Parathyroid adenoma (tissue), 2 donors: ENCODE measurements around the gene SMAD3.
A peak's percentile ranks its signal among the peaks of the same experiment; 100 is the strongest.
"Not testable (repeated sequence)": the region's sequence is repeated elsewhere in the genome, so short reads cannot be mapped to it uniquely, and the experiment has no call there.

ENCODE experiments used
- H2AFZ ChIP-seq: fragments of 300-600 bp; sonication (generic); one replicate; pipeline ENCODE4 v1.7.0; 2017; ENCODE audit warnings: antibody characterized with exemption, mild to moderate bottlenecking
- H3K27ac ChIP-seq: fragments of 300-600 bp; sonication (generic); one replicate; pipeline ENCODE4 v1.7.0; 2017
- H3K27me3 ChIP-seq: fragments of 300-600 bp; sonication (generic); one replicate; pipeline ENCODE4 v1.7.0; 2017; ENCODE audit warnings: low read length; ENCODE audit not compliant: control insufficient read depth, insufficient read depth
- H3K36me3 ChIP-seq: fragments of 300-600 bp; sonication (generic); one replicate; pipeline ENCODE4 v1.7.0; 2017; ENCODE audit warnings: low read length; ENCODE audit not compliant: control insufficient read depth, insufficient read depth
- H3K4me1 ChIP-seq: fragments of 300-600 bp; sonication (generic); one replicate; pipeline ENCODE4 v1.7.0; 2017; ENCODE audit warnings: control low read depth
- H3K4me2 ChIP-seq: fragments of 300-600 bp; sonication (generic); one replicate; pipeline ENCODE4 v1.7.0; 2017; ENCODE audit warnings: low read length
- H3K4me3 ChIP-seq: fragments of 300-600 bp; sonication (generic); one replicate; pipeline ENCODE4 v1.7.0; 2017; ENCODE audit warnings: low read depth, low read length
- H3K79me2 ChIP-seq: fragments of 300-600 bp; sonication (generic); one replicate; pipeline ENCODE4 v1.7.0; 2017; ENCODE audit warnings: control low read depth
- H3K9ac ChIP-seq: fragments of 300-600 bp; sonication (generic); one replicate; pipeline ENCODE4 v1.7.0; 2017; ENCODE audit warnings: mild to moderate bottlenecking
- H3K9me3 ChIP-seq: fragments of 300-600 bp; sonication (generic); one replicate; pipeline ENCODE4 v1.7.0; 2017; ENCODE audit warnings: low read length; ENCODE audit not compliant: control insufficient read depth
- TF ChIP-seq, protein P1 (sequence below): fragments of 300-600 bp; sonication (generic); IDR thresholded peaks from one replicate; pipeline ENCODE4 v1.7.0; 2017; ENCODE audit warnings: antibody characterized with exemption, mild to moderate bottlenecking
- donor health status: primary hyperparathyroidism.

SMAD3 gene

GRCh38 chr15:67024314-67024997, 40.9 kb upstream of the SMAD3 start:
- peak overlapping the region; percentile 32 for H3K27ac ChIP-seq
- no peak overlapping the region for H2AFZ ChIP-seq
- no peak overlapping the region for H3K4me3 ChIP-seq
- no peaks in the 10 kb centered on the region for H3K9me3 ChIP-seq
- H3K79me2 ChIP-seq = no peaks in the 10 kb centered on the region
- no peaks in the 10 kb centered on the region for H3K36me3 ChIP-seq
- H3K4me2 ChIP-seq = no peak overlapping the region
- H3K27me3 ChIP-seq = no peaks in the 10 kb centered on the region
- H3K4me1 ChIP-seq = peaks cover 3% of the 10 kb centered on the region
- TF ChIP-seq, protein P1, sequence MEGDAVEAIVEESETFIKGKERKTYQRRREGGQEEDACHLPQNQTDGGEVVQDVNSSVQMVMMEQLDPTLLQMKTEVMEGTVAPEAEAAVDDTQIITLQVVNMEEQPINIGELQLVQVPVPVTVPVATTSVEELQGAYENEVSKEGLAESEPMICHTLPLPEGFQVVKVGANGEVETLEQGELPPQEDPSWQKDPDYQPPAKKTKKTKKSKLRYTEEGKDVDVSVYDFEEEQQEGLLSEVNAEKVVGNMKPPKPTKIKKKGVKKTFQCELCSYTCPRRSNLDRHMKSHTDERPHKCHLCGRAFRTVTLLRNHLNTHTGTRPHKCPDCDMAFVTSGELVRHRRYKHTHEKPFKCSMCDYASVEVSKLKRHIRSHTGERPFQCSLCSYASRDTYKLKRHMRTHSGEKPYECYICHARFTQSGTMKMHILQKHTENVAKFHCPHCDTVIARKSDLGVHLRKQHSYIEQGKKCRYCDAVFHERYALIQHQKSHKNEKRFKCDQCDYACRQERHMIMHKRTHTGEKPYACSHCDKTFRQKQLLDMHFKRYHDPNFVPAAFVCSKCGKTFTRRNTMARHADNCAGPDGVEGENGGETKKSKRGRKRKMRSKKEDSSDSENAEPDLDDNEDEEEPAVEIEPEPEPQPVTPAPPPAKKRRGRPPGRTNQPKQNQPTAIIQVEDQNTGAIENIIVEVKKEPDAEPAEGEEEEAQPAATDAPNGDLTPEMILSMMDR = no peak
- H3K9ac ChIP-seq = no peak overlapping the region

- Histone ChIP-seq H3K4me2 (no peak overlapping the region), H2AFZ (no peak overlapping the region), H3K27ac (peak overlapping the region; percentile 32), H3K79me2 (no peaks in the 10 kb centered on the region), H3K9ac (no peak overlapping the region), H3K27me3 (no peaks in the 10 kb centered on the region), H3K36me3 (no peaks in the 10 kb centered on the region), H3K4me3 (no peak overlapping the region), H3K4me1 (peaks cover 3% of the 10 kb centered on the region), H3K9me3 (no peaks in the 10 kb centered on the region)
- TF ChIP-seq, protein P1 = no peak
Observed at GRCh38 chr15:67024998-67025368, 40.4 kb upstream of the SMAD3 start.

GRCh38 chr15:67025719-67026609, 39.4 kb upstream of the SMAD3 start:
- H3K79me2 ChIP-seq = no peaks in the 10 kb centered on the region
- no peaks in the 10 kb centered on the region for H3K36me3 ChIP-seq
- H2AFZ ChIP-seq = peak overlapping the region; percentile 22
- no peaks in the 10 kb centered on the region for H3K9me3 ChIP-seq
- peaks cover 3% of the 10 kb centered on the region for H3K4me1 ChIP-seq
- H3K27me3 ChIP-seq = no peaks in the 10 kb centered on the region
- no peak overlapping the region for H3K4me3 ChIP-seq
- peak overlapping the region; percentile 32 for H3K27ac ChIP-seq
- H3K9ac ChIP-seq = no peak overlapping the region
- TF ChIP-seq, protein P1 = no peak
- H3K4me2 ChIP-seq = no peak overlapping the region

GRCh38 chr15:67026610-67026967, 38.8 kb upstream of the SMAD3 start:
- Histone ChIP-seq H3K4me1 (peaks cover 3% of the 10 kb centered on the region), H3K27ac (no peak overlapping the region)

GRCh38 chr15:67028440-67028839, 37.0 kb upstream of the SMAD3 start:
- H3K4me2 ChIP-seq, H3K27ac ChIP-seq, H3K4me1 ChIP-seq, H3K79me2 ChIP-seq, H3K9ac ChIP-seq, H3K27me3 ChIP-seq, H3K4me3 ChIP-seq, H3K9me3 ChIP-seq, H2AFZ ChIP-seq, H3K36me3 ChIP-seq: not testable (repeated sequence)

More at GRCh38 chr15:67026610-67026967, 38.8 kb upstream of the SMAD3 start:
- H3K9ac ChIP-seq = no peak overlapping the region
- H3K9me3 ChIP-seq = no peaks in the 10 kb centered on the region
- H3K4me2 ChIP-seq = no peak overlapping the region
- H3K4me3 ChIP-seq = no peak overlapping the region
- H3K36me3 ChIP-seq = no peaks in the 10 kb centered on the region
- TF ChIP-seq, protein P1 = no peak
- H3K27me3 ChIP-seq = no peaks in the 10 kb centered on the region
- no peaks in the 10 kb centered on the region for H3K79me2 ChIP-seq
- H2AFZ ChIP-seq = no peak overlapping the region
